Fibroblast of skin of left biceps (primary cell): ENCODE measurements around the gene SPRYD3.
"Not testable (repeated sequence)": the region's sequence is repeated elsewhere in the genome, so short reads cannot be mapped to it uniquely, and the experiment has no call there.

ENCODE experiments used
- DNase-seq, 2 experiments: peaks; one replicate each; pipeline ENCODE4 v3.0.0-alpha.2; 2013; ENCODE audit warnings: low read depth in 2 of 2

Gene SPRYD3

GRCh38 chr12:53079226-53080117 is at the start of gene SPRYD3:
Gene SPRYD3, minus strand, starts transcription at chr12:53079390. Its CDS starts 57 bp downstream, at chr12:53079333.
- DNase-seq, result peak; percentile 91 to 92

GRCh38 chr12:53127169-53127568 is 48.0 kb upstream of the SPRYD3 start:
- DNase-seq, result no peak

- no peak for DNase-seq
These were observed 45.1 kb upstream of the SPRYD3 start for GRCh38 chr12:53124352-53124723.

GRCh38 chr12:53123578-53124351 is 44.6 kb upstream of the SPRYD3 start:
- DNase-seq, result no peak

GRCh38 chr12:53122961-53123468 is 43.8 kb upstream of the SPRYD3 start:
- no peak for DNase-seq

- DNase-seq, result no peak
These were observed 41.7 kb upstream of the SPRYD3 start for GRCh38 chr12:53120685-53121525.

GRCh38 chr12:53118751-53119300 is 39.6 kb upstream of the SPRYD3 start:
- DNase-seq, result no peak

GRCh38 chr12:53115891-53116648 is 36.9 kb upstream of the SPRYD3 start:
- no peak for DNase-seq

- DNase-seq, result no peak
These were observed 36.1 kb upstream of the SPRYD3 start for GRCh38 chr12:53115112-53115890.

- DNase-seq, result no peak
These were observed 34.8 kb upstream of the SPRYD3 start for GRCh38 chr12:53113951-53114350.

GRCh38 chr12:53113136-53113705 is 34.0 kb upstream of the SPRYD3 start:
- no peak for DNase-seq

GRCh38 chr12:53112431-53112830 is 33.2 kb upstream of the SPRYD3 start:
- not testable (repeated sequence) for DNase-seq

- DNase-seq, result no peak
These were observed 27.9 kb upstream of the SPRYD3 start for GRCh38 chr12:53107122-53107521.

- DNase-seq, result no peak
These were observed 26.7 kb upstream of the SPRYD3 start for GRCh38 chr12:53105712-53106439.

GRCh38 chr12:53105256-53105655 is 26.1 kb upstream of the SPRYD3 start:
- no peak for DNase-seq

GRCh38 chr12:53103860-53104305 is 24.7 kb upstream of the SPRYD3 start:
- DNase-seq, result no peak

GRCh38 chr12:53102883-53103807 is 24.0 kb upstream of the SPRYD3 start, which contains the start of gene SOAT2:
Gene SOAT2, plus strand, starts transcription at chr12:53103486. Its CDS starts 92 bp downstream, at chr12:53103578.
- DNase-seq, result no peak
